ENCODE data around the gene CBLB.

CBLB gene

DNA sequence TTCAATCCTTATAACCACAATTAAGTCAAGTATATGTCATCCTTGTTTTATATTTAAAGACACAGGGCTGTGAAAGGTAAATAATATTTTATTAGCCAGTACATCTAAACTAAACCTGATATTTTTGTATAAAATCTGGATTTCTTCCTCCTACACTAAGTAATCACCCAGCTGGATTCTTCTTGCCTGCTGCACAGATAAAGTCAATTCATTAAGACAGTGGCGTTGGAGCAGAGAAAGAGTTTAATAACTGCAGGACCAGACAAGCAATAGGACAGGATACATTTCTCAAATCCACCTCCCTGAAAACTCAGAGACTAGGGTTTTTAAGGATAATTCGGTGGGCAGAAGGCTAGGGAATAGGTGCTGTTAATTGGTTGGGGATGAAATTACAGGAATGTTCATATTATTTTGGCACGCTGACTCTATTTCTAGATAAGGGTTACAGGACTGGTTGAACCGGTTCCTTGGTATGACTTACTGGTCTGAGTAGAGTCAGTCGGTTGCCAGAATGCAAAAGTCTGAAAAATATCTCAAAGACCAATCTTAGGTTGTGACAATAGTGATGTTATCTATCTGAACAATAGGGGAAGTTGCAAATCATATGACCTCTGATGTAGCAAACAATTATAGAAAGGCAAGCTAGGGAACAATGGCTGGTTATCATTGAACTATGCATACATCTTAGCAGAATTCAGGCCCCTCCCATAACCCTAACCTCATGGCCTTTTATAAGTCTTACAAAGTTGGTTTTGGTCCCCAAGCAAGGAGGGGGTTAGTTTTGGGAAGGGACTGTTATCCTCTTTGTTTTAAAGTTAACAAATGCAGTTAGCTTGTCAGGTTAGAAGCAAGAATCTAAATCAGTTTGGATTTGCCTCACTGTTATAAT, 257.3 kb downstream of the CBLB start:
- TF ChIP-seq FOXP2 (optimal IDR thresholded peaks at IDR 0.05; ENCODE audit: borderline replicate concordance, extremely low read depth, extremely low read length, insufficient read depth) (no peak), SIN3A (IDR thresholded peaks at IDR 0.05; ENCODE audit: borderline replicate concordance, insufficient read depth, low read length) (no peak), POLR2AphosphoS5 (IDR thresholded peaks at IDR 0.05; ENCODE audit: low read depth, low read length) (no peak), TAF1 (IDR thresholded peaks at IDR 0.05; ENCODE audit: borderline replicate concordance, insufficient read depth, low read length) (no peak)
- TF ChIP-seq, protein P1, sequence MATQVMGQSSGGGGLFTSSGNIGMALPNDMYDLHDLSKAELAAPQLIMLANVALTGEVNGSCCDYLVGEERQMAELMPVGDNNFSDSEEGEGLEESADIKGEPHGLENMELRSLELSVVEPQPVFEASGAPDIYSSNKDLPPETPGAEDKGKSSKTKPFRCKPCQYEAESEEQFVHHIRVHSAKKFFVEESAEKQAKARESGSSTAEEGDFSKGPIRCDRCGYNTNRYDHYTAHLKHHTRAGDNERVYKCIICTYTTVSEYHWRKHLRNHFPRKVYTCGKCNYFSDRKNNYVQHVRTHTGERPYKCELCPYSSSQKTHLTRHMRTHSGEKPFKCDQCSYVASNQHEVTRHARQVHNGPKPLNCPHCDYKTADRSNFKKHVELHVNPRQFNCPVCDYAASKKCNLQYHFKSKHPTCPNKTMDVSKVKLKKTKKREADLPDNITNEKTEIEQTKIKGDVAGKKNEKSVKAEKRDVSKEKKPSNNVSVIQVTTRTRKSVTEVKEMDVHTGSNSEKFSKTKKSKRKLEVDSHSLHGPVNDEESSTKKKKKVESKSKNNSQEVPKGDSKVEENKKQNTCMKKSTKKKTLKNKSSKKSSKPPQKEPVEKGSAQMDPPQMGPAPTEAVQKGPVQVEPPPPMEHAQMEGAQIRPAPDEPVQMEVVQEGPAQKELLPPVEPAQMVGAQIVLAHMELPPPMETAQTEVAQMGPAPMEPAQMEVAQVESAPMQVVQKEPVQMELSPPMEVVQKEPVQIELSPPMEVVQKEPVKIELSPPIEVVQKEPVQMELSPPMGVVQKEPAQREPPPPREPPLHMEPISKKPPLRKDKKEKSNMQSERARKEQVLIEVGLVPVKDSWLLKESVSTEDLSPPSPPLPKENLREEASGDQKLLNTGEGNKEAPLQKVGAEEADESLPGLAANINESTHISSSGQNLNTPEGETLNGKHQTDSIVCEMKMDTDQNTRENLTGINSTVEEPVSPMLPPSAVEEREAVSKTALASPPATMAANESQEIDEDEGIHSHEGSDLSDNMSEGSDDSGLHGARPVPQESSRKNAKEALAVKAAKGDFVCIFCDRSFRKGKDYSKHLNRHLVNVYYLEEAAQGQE (IDR thresholded peaks at IDR 0.05; ENCODE audit: insufficient read depth in 1 of 2, low read depth in 2 of 2, low read length in 2 of 2), result no peak

DNA sequence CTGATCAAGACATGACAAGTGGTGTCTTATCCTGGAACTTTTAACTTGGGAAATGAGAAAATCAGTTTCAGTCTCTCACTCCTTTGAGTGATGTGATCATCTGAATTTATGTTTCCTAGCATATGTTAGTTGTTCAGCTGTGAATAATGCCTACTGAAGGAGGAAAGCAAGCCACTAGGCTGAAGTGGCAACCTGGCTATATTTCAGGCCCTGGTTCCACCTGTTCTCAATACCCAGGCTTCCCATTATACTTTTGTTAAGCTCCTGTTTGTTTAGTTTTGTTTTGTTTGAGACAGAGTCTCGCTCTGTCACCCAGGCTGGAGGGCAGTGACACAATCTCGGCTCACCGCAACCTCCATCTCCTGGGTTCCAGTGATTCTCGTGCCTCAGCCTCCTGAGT, 258.3 kb downstream of the CBLB start:
- TF ChIP-seq, protein P1 (IDR thresholded peaks at IDR 0.05; ENCODE audit: insufficient read depth in 1 of 2, low read depth in 2 of 2, low read length in 2 of 2), result no peak
- TF ChIP-seq SIN3A (IDR thresholded peaks at IDR 0.05; ENCODE audit: borderline replicate concordance, insufficient read depth, low read length), result no peak
- TF ChIP-seq POLR2AphosphoS5 (IDR thresholded peaks at IDR 0.05; ENCODE audit: low read depth, low read length), result no peak
- TF ChIP-seq FOXP2 (optimal IDR thresholded peaks at IDR 0.05; ENCODE audit: borderline replicate concordance, extremely low read depth, extremely low read length, insufficient read depth), result no peak
- no peak for TF ChIP-seq TAF1 (IDR thresholded peaks at IDR 0.05; ENCODE audit: borderline replicate concordance, insufficient read depth, low read length)

DNA sequence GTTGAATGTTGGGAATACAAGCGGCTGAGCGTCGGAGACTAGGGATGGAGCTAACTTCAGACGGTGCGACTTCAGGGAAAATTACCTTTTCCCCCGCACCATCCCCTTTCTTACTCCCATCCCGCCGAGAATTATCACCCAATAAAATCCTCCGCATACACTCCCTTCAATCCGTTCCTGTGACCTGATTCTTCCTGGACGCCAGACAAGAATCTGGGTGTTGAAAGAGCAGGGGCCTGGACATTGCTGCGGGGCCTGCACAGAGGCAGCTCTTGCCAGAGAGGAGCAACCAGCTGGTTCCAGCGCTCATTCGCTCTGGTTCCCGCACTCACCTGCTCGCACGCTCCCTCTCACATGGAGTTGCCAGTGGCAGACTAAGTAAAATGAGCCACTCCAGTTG, 260.2 kb downstream of the CBLB start:
- TF ChIP-seq, protein P1 (IDR thresholded peaks at IDR 0.05; ENCODE audit: insufficient read depth in 1 of 2, low read depth in 2 of 2, low read length in 2 of 2), result no peak
- TF ChIP-seq SIN3A (IDR thresholded peaks at IDR 0.05; ENCODE audit: borderline replicate concordance, insufficient read depth, low read length) (no peak), FOXP2 (optimal IDR thresholded peaks at IDR 0.05; ENCODE audit: borderline replicate concordance, extremely low read depth, extremely low read length, insufficient read depth) (no peak), POLR2AphosphoS5 (IDR thresholded peaks at IDR 0.05; ENCODE audit: low read depth, low read length) (no peak), TAF1 (IDR thresholded peaks at IDR 0.05; ENCODE audit: borderline replicate concordance, insufficient read depth, low read length) (no peak)

DNA sequence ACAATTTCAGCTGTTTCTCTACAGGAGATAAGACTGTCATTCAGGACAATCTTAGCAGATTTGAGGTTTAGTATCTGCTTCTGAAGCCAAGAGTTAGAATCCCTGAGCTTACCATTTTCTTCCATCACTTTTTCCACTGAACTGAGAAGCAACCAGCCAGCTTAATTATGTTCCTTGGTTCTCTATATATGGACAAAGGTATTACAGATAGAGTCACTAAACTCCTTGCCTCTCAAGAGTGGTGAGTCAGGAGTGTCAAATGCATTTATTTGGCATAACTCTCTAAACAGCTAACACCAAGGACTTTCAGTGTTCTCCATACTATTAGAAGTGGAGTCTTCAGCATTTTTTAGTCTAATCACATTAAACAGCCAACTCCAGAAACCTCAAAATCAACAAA, 262.8 kb downstream of the CBLB start:
- TF ChIP-seq, protein P1 (IDR thresholded peaks at IDR 0.05; ENCODE audit: insufficient read depth in 1 of 2, low read depth in 2 of 2, low read length in 2 of 2), result no peak
- TF ChIP-seq SIN3A (IDR thresholded peaks at IDR 0.05; ENCODE audit: borderline replicate concordance, insufficient read depth, low read length) (no peak), FOXP2 (optimal IDR thresholded peaks at IDR 0.05; ENCODE audit: borderline replicate concordance, extremely low read depth, extremely low read length, insufficient read depth) (no peak), POLR2AphosphoS5 (IDR thresholded peaks at IDR 0.05; ENCODE audit: low read depth, low read length) (no peak), TAF1 (IDR thresholded peaks at IDR 0.05; ENCODE audit: borderline replicate concordance, insufficient read depth, low read length) (no peak)
